Stimulated activated CD8-positive, alpha-beta memory T cell treated with anti-CD3 and anti-CD28 coated beads, Interleukin-7, amount 100 ng/mL, for 1 hour (primary cell): Measurements from ENCODE around the gene KLHL40.

Source experiments
- DNase-seq, 2 donors: peaks; one replicate each; pipeline ENCODE4 v3.0.0-alpha.2; 2020; ENCODE audit warnings: low read depth in 2 of 2

The KLHL40 gene

GRCh38 chr3:42685363-42685881 is at the start of gene KLHL40:
KLHL40 (plus strand) TSS chr3:42685537; CDS start chr3:42685619, 82 bp downstream.
- no peak for DNase-seq

- no peak for DNase-seq
Measured at GRCh38 chr3:42637001-42637400, 48.3 kb upstream of the KLHL40 start.

- no peak for DNase-seq
Measured at GRCh38 chr3:42638339-42638842, 46.9 kb upstream of the KLHL40 start.

- no peak for DNase-seq
Measured at GRCh38 chr3:42639192-42639591, 46.1 kb upstream of the KLHL40 start.

- no peak for DNase-seq
Measured at GRCh38 chr3:42640129-42640528, 45.2 kb upstream of the KLHL40 start.

GRCh38 chr3:42640771-42641370 is 44.5 kb upstream of the KLHL40 start:
- DNase-seq: no peak

GRCh38 chr3:42647821-42648459 is 37.4 kb upstream of the KLHL40 start:
- no peak for DNase-seq

GRCh38 chr3:42649006-42649405 is 36.3 kb upstream of the KLHL40 start:
- no peak for DNase-seq

GRCh38 chr3:42649783-42650182 is 35.6 kb upstream of the KLHL40 start:
- DNase-seq: no peak

GRCh38 chr3:42651248-42652091 is 33.9 kb upstream of the KLHL40 start:
- no peak for DNase-seq

GRCh38 chr3:42652251-42652610 is 33.1 kb upstream of the KLHL40 start:
- no peak for DNase-seq

- no peak for DNase-seq
Measured at GRCh38 chr3:42652611-42653302, 32.6 kb upstream of the KLHL40 start.

GRCh38 chr3:42653303-42653559 is 32.1 kb upstream of the KLHL40 start:
- no peak for DNase-seq

- DNase-seq: no peak
Measured at GRCh38 chr3:42653560-42654330, 31.6 kb upstream of the KLHL40 start, which contains the start of gene ZBTB47. ZBTB47 (plus strand) TSS chr3:42653697; CDS start chr3:42658356, 4,659 bp downstream.

GRCh38 chr3:42654331-42655201 is 30.8 kb upstream of the KLHL40 start:
- no peak for DNase-seq

GRCh38 chr3:42655331-42655888 is 29.9 kb upstream of the KLHL40 start:
- DNase-seq: no peak

GRCh38 chr3:42655980-42656679 is 29.2 kb upstream of the KLHL40 start:
- no peak for DNase-seq

- no peak for DNase-seq
Measured at GRCh38 chr3:42656680-42657610, 28.4 kb upstream of the KLHL40 start.
